IMR-90 (cell line): ENCODE data around the gene GKN1. TPM values are rescaled to one million over a fixed set of nuclear protein-coding genes. Genes with fewer than 3 reads are reported as not detected.

Source experiments
- ATAC-seq: fragments of 200-7000 bp; cut with Tn5 transposase; 2 replicates; pipeline ENCODE4 v1.9.1; 2020; ENCODE audit warnings: low read depth, mild to moderate bottlenecking, moderate library complexity
- BruUV-seq: library from RNA; stranded (reverse); fragments of 400-500 nt; replicated peaks from 2 replicates; lab custom pipeline; 2021; lab: Mats Ljungman, UMichigan
- CTCF ChIA-PET: fragments of 300-600 bp; formaldehyde crosslinking; extraction: SDS; loops from one replicate; lab custom pipeline; 2021; ENCODE audit warnings: antibody characterized with exemption; lab: Yijun Ruan, JAX
- POLR2A ChIA-PET: fragments of 300-600 bp; sonication (Branson Sonifier 250); formaldehyde crosslinking; loops from one replicate; lab custom pipeline; 2022; ENCODE audit warnings: antibody characterized with exemption; ENCODE audit not compliant: unreplicated experiment; lab: Charles Lee
- DNase-seq: peaks from one replicate; pipeline ENCODE4 v3.0.0; 2013
- H2AFZ ChIP-seq: replicated peaks from 2 replicates; pipeline ENCODE3; 2013; ENCODE audit warnings: low read length, mild to moderate bottlenecking; ENCODE audit not compliant: poor library complexity
- H2AK5ac ChIP-seq: 2 replicates; pipeline ENCODE4 v1.6.1; 2013; ENCODE audit warnings: low read depth, low read length, inconsistent platforms
- H2AK9ac ChIP-seq: replicated peaks from 2 replicates; pipeline ENCODE3; 2013; ENCODE audit warnings: mild to moderate bottlenecking, low read depth, low read length, moderate library complexity; ENCODE audit not compliant: poor library complexity
- H2BK120ac ChIP-seq: 2 replicates; pipeline ENCODE4 v1.6.1; 2013; ENCODE audit warnings: low read depth, low read length, inconsistent platforms
- H2BK15ac ChIP-seq: 3 replicates; pipeline ENCODE4 v1.6.1; 2013; ENCODE audit warnings: low read depth, low read length, inconsistent platforms
- H2BK20ac ChIP-seq: 2 replicates; pipeline ENCODE4 v1.6.1; 2013; ENCODE audit warnings: low read depth, mild to moderate bottlenecking, inconsistent platforms, low read length, moderate library complexity
- H2BK5ac ChIP-seq: 2 replicates; pipeline ENCODE4 v1.6.1; 2013; ENCODE audit warnings: mild to moderate bottlenecking, low read depth, low read length, inconsistent platforms; ENCODE audit not compliant: poor library complexity, severe bottlenecking
- H3K14ac ChIP-seq: replicated peaks from 2 replicates; pipeline ENCODE4 v1.6.1; 2013; ENCODE audit warnings: low read depth, low read length, inconsistent platforms
- H3K18ac ChIP-seq: 2 replicates; pipeline ENCODE4 v1.6.1; 2013; ENCODE audit warnings: low read depth, low read length, control low read depth
- H3K23ac ChIP-seq: 2 replicates; pipeline ENCODE4 v1.6.1; 2013; ENCODE audit warnings: low read depth, low read length, inconsistent platforms
- H3K27ac ChIP-seq: 2 replicates; pipeline ENCODE4 v1.5.1; 2013; ENCODE audit warnings: mild to moderate bottlenecking, control low read depth, low read length; ENCODE audit not compliant: insufficient read depth
- H3K27me3 ChIP-seq: 2 replicates; pipeline ENCODE4 v1.6.1; 2013; ENCODE audit warnings: low read length; ENCODE audit not compliant: control insufficient read depth, insufficient read depth
- H3K36me3 ChIP-seq: 2 replicates; pipeline ENCODE4 v1.6.1; 2013; ENCODE audit warnings: low read length, mixed read lengths; ENCODE audit not compliant: control insufficient read depth, insufficient read depth
- H3K4ac ChIP-seq: 2 replicates; pipeline ENCODE4 v1.6.1; 2013; ENCODE audit warnings: low read depth, low read length, inconsistent platforms
- H3K4me1 ChIP-seq: 2 replicates; pipeline ENCODE4 v1.6.1; 2013; ENCODE audit warnings: low read length, mixed read lengths; ENCODE audit not compliant: control insufficient read depth, insufficient read depth
- H3K4me2 ChIP-seq: 2 replicates; pipeline ENCODE4 v1.6.1; 2013; ENCODE audit warnings: low read depth, mild to moderate bottlenecking, control low read depth, low read length, moderate library complexity
- H3K4me3 ChIP-seq: 2 replicates; pipeline ENCODE4 v1.5.1; 2013; ENCODE audit warnings: low read depth, mild to moderate bottlenecking, control low read depth, low read length, moderate library complexity; ENCODE audit not compliant: insufficient read depth
- H3K56ac ChIP-seq: 2 replicates; pipeline ENCODE4 v1.6.1; 2013; ENCODE audit warnings: low read length, inconsistent platforms; ENCODE audit not compliant: insufficient read depth; ENCODE audit errors: extremely low read depth
- H3K79me1 ChIP-seq, 2 experiments: 2 replicates each; pipeline ENCODE4 v1.6.1; 2013; ENCODE audit warnings: low read length in 2 of 2, inconsistent platforms in 1 of 2, low read depth in 1 of 2
- H3K9ac ChIP-seq: 2 replicates; pipeline ENCODE4 v1.6.1; 2013; ENCODE audit warnings: low read depth, low read length, control low read depth
- H3K9me1 ChIP-seq: 2 replicates; pipeline ENCODE4 v1.6.1; 2013; ENCODE audit warnings: low read length, inconsistent platforms; ENCODE audit not compliant: insufficient read depth
- H3K9me3 ChIP-seq: 2 replicates; pipeline ENCODE4 v1.6.1; 2013; ENCODE audit warnings: low read length; ENCODE audit not compliant: control insufficient read depth, insufficient read depth
- H4K20me1 ChIP-seq: 2 replicates; pipeline ENCODE4 v1.6.1; 2013; ENCODE audit warnings: low read length, inconsistent platforms; ENCODE audit not compliant: insufficient read depth
- H4K5ac ChIP-seq: 2 replicates; pipeline ENCODE4 v1.6.1; 2013; ENCODE audit warnings: mild to moderate bottlenecking, low read depth, low read length, control low read depth
- H4K8ac ChIP-seq, 2 experiments: 2 replicates each; pipeline ENCODE4 v1.6.1; 2013; ENCODE audit warnings: low read depth in 2 of 2, low read length in 2 of 2, control low read depth in 1 of 2, inconsistent platforms in 1 of 2
- H4K91ac ChIP-seq: 2 replicates; pipeline ENCODE4 v1.6.1; 2013; ENCODE audit warnings: low read depth, low read length, inconsistent platforms; ENCODE audit not compliant: insufficient read depth
- BHLHE40 ChIP-seq: fragments of 150-350 bp; IDR thresholded peaks from 2 replicates; pipeline ENCODE4 v1.6.1; 2016; ENCODE audit warnings: mild to moderate bottlenecking, low read depth, low read length
- CEBPB ChIP-seq: IDR thresholded peaks from 2 replicates; pipeline ENCODE4 v1.6.1; 2012; ENCODE audit warnings: low read depth, low read length, improper control_type of control experiment
- CHD1 ChIP-seq: IDR thresholded peaks from 2 replicates; pipeline ENCODE4 v1.6.1; 2012; ENCODE audit warnings: low read depth, low read length, improper control_type of control experiment
- FOS ChIP-seq: fragments of 150-350 bp; IDR thresholded peaks from 2 replicates; pipeline ENCODE4 v1.6.1; 2016; ENCODE audit warnings: low read depth, low read length
- NFE2L2 ChIP-seq: fragments of 150-350 bp; IDR thresholded peaks from 2 replicates; pipeline ENCODE4 v1.6.1; 2016; ENCODE audit warnings: low read depth, mild to moderate bottlenecking, low read length
- POLR2A ChIP-seq: IDR thresholded peaks from 2 replicates; pipeline ENCODE4 v1.6.1; 2012; ENCODE audit warnings: mild to moderate bottlenecking, low read depth, low read length
- RAD21 ChIP-seq: IDR thresholded peaks from 2 replicates; pipeline ENCODE4 v1.6.1; 2012; ENCODE audit warnings: low read length, improper control_type of control experiment
- RCOR1 ChIP-seq: IDR thresholded peaks from 2 replicates; pipeline ENCODE4 v1.6.1; 2012; ENCODE audit warnings: mild to moderate bottlenecking, low read length, improper control_type of control experiment; ENCODE audit not compliant: insufficient replicate concordance
- SMC3 ChIP-seq: fragments of 150-350 bp; IDR thresholded peaks from 2 replicates; pipeline ENCODE4 v1.6.1; 2016; ENCODE audit warnings: low read depth, mild to moderate bottlenecking, antibody characterized with exemption, low read length, moderate library complexity
- WGBS, 2 experiments: methylation state at CpG; one replicate each; pipeline versions ENCODE4 v1.1.5 to v1.1.7; 2013; ENCODE audit warnings: missing lambda C conversion rate in 2 of 2; ENCODE audit not compliant: insufficient read length in 1 of 2; ENCODE audit errors: extremely low coverage in 2 of 2; 5-methylcytosine and 5-hydroxymethylcytosine counted together
- dilution Hi-C: fragments of 300-500 bp; cut with HindIII; formaldehyde crosslinking; loops from one replicate; pipeline ENCODE4 v1.14.3; 2018; ENCODE audit warnings: low sequenced_read_pairs; ENCODE audit not compliant: unreplicated experiment
- in situ Hi-C: fragments of 300-500 bp; cut with MboI; formaldehyde crosslinking; loops from 3 replicates; pipeline ENCODE4 v1.14.3; 2019; ENCODE audit warnings: low sequenced_read_pairs, inconsistent platforms, mixed read lengths
- intact Hi-C: fragments of 100-400 bp; cut with micrococcal nuclease; formaldehyde crosslinking; loops from 2 replicates; pipeline ENCODE4 v1.10.0; 2022
- polyA plus RNA-seq, 3 experiments: library from polyadenylated mRNA; depleted of rRNA; stranded (reverse); fragments of >200 nt; gene quantifications; 2 replicates each; pipeline ENCODE4 v1.2.3, GENCODE V29; 2012; ENCODE audit warnings: low replicate concordance in 1 of 3
- total RNA-seq: library from RNA; depleted of rRNA; stranded (reverse); fragments of >200 nt; gene quantifications from 2 replicates; pipeline ENCODE4 v1.2.3, GENCODE V29; 2012
- TF ChIP-seq, protein P1 (sequence below): conservative IDR thresholded peaks from 2 replicates; pipeline ENCODE4 v1.5.1; 2012; ENCODE audit warnings: mild to moderate bottlenecking, low read depth, low read length, improper control_type of control experiment
- TF ChIP-seq, protein P2 (sequence below): fragments of 150-350 bp; IDR thresholded peaks from 2 replicates; pipeline ENCODE4 v1.6.1; 2016; ENCODE audit warnings: low read depth, mild to moderate bottlenecking, low read length, moderate library complexity, borderline replicate concordance

Gene GKN1
- total and polyA plus RNA-seq, 2 of the 4 experiments (the other 2 are of a cell fraction), result not detected

DNA sequence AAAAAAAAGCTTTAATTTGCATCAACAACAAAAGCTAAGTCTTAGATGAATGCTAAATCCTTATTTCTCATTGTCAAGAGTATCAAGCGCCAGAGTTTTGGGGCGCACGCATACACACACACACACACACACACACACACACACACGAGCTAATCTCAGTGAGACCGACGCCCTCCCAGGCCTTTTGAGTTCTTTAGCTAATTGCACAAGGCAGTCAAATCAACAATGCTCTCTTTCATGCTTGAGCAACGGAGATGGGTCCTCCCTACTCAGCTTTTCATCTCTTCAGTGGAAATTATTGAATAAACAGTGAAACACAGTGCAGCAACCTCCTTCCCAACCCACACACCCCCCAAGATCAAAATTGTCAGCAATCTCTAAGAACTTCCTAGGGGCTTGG lies 19.2 kb downstream of the GKN1 start:
- no peak overlapping the region for H2BK20ac ChIP-seq
- no peak overlapping the region for H2AFZ ChIP-seq
- intact Hi-C loops (no loop called here), dilution Hi-C loops (no loop called here), in situ Hi-C loops (no loop called here)
- H3K9me3 ChIP-seq, result no peaks in the 10 kb centered on the region
- no peak overlapping the region for H3K56ac ChIP-seq
- no peak overlapping the region for H3K23ac ChIP-seq
- H3K27me3 ChIP-seq, result no peaks in the 10 kb centered on the region
- ATAC-seq (no peak), DNase-seq (no peak)
- H2BK5ac ChIP-seq, result no peak overlapping the region
- no peak overlapping the region for H4K5ac ChIP-seq
- H3K9me1 ChIP-seq, result no peaks in the 10 kb centered on the region
- no peak overlapping the region for H3K14ac ChIP-seq
- no peak overlapping the region for H3K27ac ChIP-seq
- H3K4ac ChIP-seq, result no peak overlapping the region
- no peak overlapping the region for H2AK5ac ChIP-seq
- no peak overlapping the region for H3K9ac ChIP-seq
- no peaks in the 10 kb centered on the region for H4K20me1 ChIP-seq
- H2AK9ac ChIP-seq, result no peak overlapping the region
- no peak overlapping the region for H2BK120ac ChIP-seq
- H3K4me2 ChIP-seq, result no peak overlapping the region
- no peak overlapping the region for H2BK15ac ChIP-seq
- no peak overlapping the region for H3K4me3 ChIP-seq
- no peak overlapping the region for H4K8ac ChIP-seq
- BruUV-seq, result no TSS peak
- ChIA-PET POLR2A (no interaction called here), CTCF (interaction anchor here (0.7 to 1.6 kb wide), 3 partner anchors 19 to 315 kb away, joined by 3 to 4 read pairs (median 3); partner anchors contain the start of gene ANTXR1)
- H3K79me1 ChIP-seq, result no peaks in the 10 kb centered on the region
- TF ChIP-seq CEBPB (no peak), SMC3 (no peak), BHLHE40 (no peak), NFE2L2 (no peak), CHD1 (no peak), RCOR1 (no peak), FOS (no peak), RAD21 (no peak), POLR2A (no peak)
- TF ChIP-seq, protein P1, sequence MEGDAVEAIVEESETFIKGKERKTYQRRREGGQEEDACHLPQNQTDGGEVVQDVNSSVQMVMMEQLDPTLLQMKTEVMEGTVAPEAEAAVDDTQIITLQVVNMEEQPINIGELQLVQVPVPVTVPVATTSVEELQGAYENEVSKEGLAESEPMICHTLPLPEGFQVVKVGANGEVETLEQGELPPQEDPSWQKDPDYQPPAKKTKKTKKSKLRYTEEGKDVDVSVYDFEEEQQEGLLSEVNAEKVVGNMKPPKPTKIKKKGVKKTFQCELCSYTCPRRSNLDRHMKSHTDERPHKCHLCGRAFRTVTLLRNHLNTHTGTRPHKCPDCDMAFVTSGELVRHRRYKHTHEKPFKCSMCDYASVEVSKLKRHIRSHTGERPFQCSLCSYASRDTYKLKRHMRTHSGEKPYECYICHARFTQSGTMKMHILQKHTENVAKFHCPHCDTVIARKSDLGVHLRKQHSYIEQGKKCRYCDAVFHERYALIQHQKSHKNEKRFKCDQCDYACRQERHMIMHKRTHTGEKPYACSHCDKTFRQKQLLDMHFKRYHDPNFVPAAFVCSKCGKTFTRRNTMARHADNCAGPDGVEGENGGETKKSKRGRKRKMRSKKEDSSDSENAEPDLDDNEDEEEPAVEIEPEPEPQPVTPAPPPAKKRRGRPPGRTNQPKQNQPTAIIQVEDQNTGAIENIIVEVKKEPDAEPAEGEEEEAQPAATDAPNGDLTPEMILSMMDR, result no peak
- TF ChIP-seq, protein P2, sequence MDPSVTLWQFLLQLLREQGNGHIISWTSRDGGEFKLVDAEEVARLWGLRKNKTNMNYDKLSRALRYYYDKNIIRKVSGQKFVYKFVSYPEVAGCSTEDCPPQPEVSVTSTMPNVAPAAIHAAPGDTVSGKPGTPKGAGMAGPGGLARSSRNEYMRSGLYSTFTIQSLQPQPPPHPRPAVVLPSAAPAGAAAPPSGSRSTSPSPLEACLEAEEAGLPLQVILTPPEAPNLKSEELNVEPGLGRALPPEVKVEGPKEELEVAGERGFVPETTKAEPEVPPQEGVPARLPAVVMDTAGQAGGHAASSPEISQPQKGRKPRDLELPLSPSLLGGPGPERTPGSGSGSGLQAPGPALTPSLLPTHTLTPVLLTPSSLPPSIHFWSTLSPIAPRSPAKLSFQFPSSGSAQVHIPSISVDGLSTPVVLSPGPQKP, result no peak
- H3K18ac ChIP-seq, result no peak overlapping the region
- H4K91ac ChIP-seq, result no peak overlapping the region
- no CpG with 5 or more reads among the region's 7 CpGs for WGBS, 2 experiments
- H3K4me1 ChIP-seq, result peaks cover 15% of the 10 kb centered on the region
- H3K36me3 ChIP-seq, result no peaks in the 10 kb centered on the region
